Left lung (tissue), 10 donors: ENCODE results near the gene MIAT. TPM values are rescaled to one million over a fixed set of nuclear protein-coding genes. Genes with fewer than 3 reads are reported as not detected.
A peak's percentile ranks its signal among the peaks of the same experiment; 100 is the strongest.

Source experiments
- ATAC-seq: fragments of 200-7000 bp; cut with Tn5 transposase; one replicate; pipeline ENCODE4 v1.9.1; 2020; ENCODE audit warnings: moderate library complexity
- DNase-seq, 4 donors: peaks; one replicate each; pipeline ENCODE4 v3.0.0-alpha.2; 2013 to 2020
- H3K27ac ChIP-seq, 2 donors: fragments of 200-600 bp; sonication (generic) in 1 of 2; one replicate each; pipeline versions ENCODE4 v1.5.0 to v1.8.0; 2020 to 2021
- H3K27me3 ChIP-seq, 2 donors: fragments of 200-600 bp; sonication (generic) in 1 of 2; one replicate each; pipeline versions ENCODE4 v1.5.0 to v1.8.0; 2020 to 2021
- H3K36me3 ChIP-seq, 2 donors: fragments of 200-600 bp; sonication (generic) in 1 of 2; one replicate each; pipeline versions ENCODE4 v1.5.0 to v1.8.0; 2020 to 2021
- H3K4me1 ChIP-seq, 2 donors: fragments of 200-600 bp; one replicate each; pipeline ENCODE4 v1.8.0; 2021
- H3K4me3 ChIP-seq, 2 donors: fragments of 200-600 bp; sonication (generic) in 1 of 2; one replicate each; pipeline versions ENCODE4 v1.5.0 to v1.8.0; 2020 to 2021; ENCODE audit warnings: mild to moderate bottlenecking in 1 of 2
- H3K9me3 ChIP-seq, 2 donors: fragments of 200-600 bp; sonication (generic) in 1 of 2; one replicate each; pipeline versions ENCODE4 v1.5.0 to v1.8.0; 2020 to 2021
- CTCF ChIP-seq, 2 donors: fragments of 200-600 bp; sonication (generic) in 1 of 2; IDR thresholded peaks; one replicate each; pipeline versions ENCODE4 v1.5.0 to v1.8.0; 2021; ENCODE audit warnings: antibody characterized with exemption in 2 of 2
- intact Hi-C, 2 donors: fragments of 100-400 bp; cut with DNase I; formaldehyde crosslinking; loops; one replicate each; pipeline versions ENCODE4 v1.11.2 to v1.14.2; 2022
- polyA plus RNA-seq, 6 donors: library from polyadenylated mRNA; unstranded; fragments of 120-200 nt; gene quantifications; one replicate each; pipeline ENCODE4 v1.2.1, GENCODE V29; 2013; ENCODE audit not compliant: insufficient read length in 6 of 6
- total RNA-seq, 2 donors: library from RNA; stranded (reverse); fragmentation: NEBNext Ultra II Directional; extraction: Animal tissue kit (Norgen Biotek cat#: 25700); gene quantifications; one replicate each; pipeline ENCODE4 v1.2.1, GENCODE V29; 2021
- donor health status: DM: no; HTN: yes; CAD: no.
- donor health status: DM: no; HTN: no; CAD: no.

The MIAT gene
- total and polyA plus RNA-seq, 8 donors, result 1.7 to 11.2 (median 2.8) TPM

- Histone ChIP-seq H3K4me3 (no peak overlapping the region), H3K36me3 (no peaks in the 10 kb centered on the region), H3K4me1 (peaks cover 0 to 50% of the 10 kb centered on the region in 2 donors), H3K27ac (no peak overlapping the region), H3K9me3 (no peaks in the 10 kb centered on the region), H3K27me3 (peaks cover 0 to 9% of the 10 kb centered on the region in 2 donors)
- intact Hi-C loops, result no loop called here
- peak in 1 of 2 donors; percentile 20 for TF ChIP-seq CTCF (IDR thresholded peaks at IDR 0.05)
- ATAC-seq, result no peak
- no peak for DNase-seq
Measured at GRCh38 chr22:26669060-26669481, 11.7 kb downstream of the MIAT start.

- Histone ChIP-seq H3K27ac (peak overlapping the region in 1 of 2 donors; percentile 100), H3K9me3 (no peaks in the 10 kb centered on the region), H3K4me1 (peaks cover 0 to 57% of the 10 kb centered on the region in 2 donors), H3K27me3 (peaks cover 0 to 7% of the 10 kb centered on the region in 2 donors), H3K36me3 (no peaks in the 10 kb centered on the region), H3K4me3 (no peak overlapping the region)
- intact Hi-C loops, result no loop called here
- ATAC-seq (no peak), DNase-seq (no peak)
- TF ChIP-seq CTCF (IDR thresholded peaks at IDR 0.05), result no peak
Measured at GRCh38 chr22:26670459-26670858, 13.1 kb downstream of the MIAT start.

- no peaks in the 10 kb centered on the region for H3K9me3 ChIP-seq
- peak in 2 of 4 donors; percentile 55 to 86 for DNase-seq
- intact Hi-C loops, result no loop called here
- no peak for TF ChIP-seq CTCF (IDR thresholded peaks at IDR 0.05)
- no peaks in the 10 kb centered on the region for H3K36me3 ChIP-seq
- H3K27ac ChIP-seq, result peak overlapping the region; percentile 94 to 100
- H3K4me1 ChIP-seq, result peaks cover 0 to 61% of the 10 kb centered on the region in 2 donors
- peaks cover 0 to 2% of the 10 kb centered on the region in 2 donors for H3K27me3 ChIP-seq
- ATAC-seq, result no peak
- H3K4me3 ChIP-seq, result no peak overlapping the region
Measured at GRCh38 chr22:26671317-26672059, 14.1 kb downstream of the MIAT start.

- H3K4me1 ChIP-seq, result peaks cover 0 to 61% of the 10 kb centered on the region in 2 donors
- no peaks in the 10 kb centered on the region for H3K36me3 ChIP-seq
- ATAC-seq (no peak), DNase-seq (no peak)
- H3K27me3 ChIP-seq, result no peaks in the 10 kb centered on the region
- peak overlapping the region; percentile 57 to 80 for H3K4me3 ChIP-seq
- intact Hi-C loops, result no loop called here
- no peak for TF ChIP-seq CTCF (IDR thresholded peaks at IDR 0.05)
- peak overlapping the region; percentile 94 to 100 for H3K27ac ChIP-seq
- no peaks in the 10 kb centered on the region for H3K9me3 ChIP-seq
Measured at GRCh38 chr22:26672060-26672471, 14.7 kb downstream of the MIAT start.

GRCh38 chr22:26672590-26673468, 15.4 kb downstream of the MIAT start:
- no peaks in the 10 kb centered on the region for H3K9me3 ChIP-seq
- intact Hi-C loops, result no loop called here
- H3K27ac ChIP-seq, result peak overlapping the region; percentile 94 to 100
- no peaks in the 10 kb centered on the region for H3K27me3 ChIP-seq
- peak; percentile 92 to 96 (median 94) for DNase-seq
- TF ChIP-seq CTCF (IDR thresholded peaks at IDR 0.05), result peak in 1 of 2 donors; percentile 31
- no peaks in the 10 kb centered on the region for H3K36me3 ChIP-seq
- ATAC-seq, result peak; percentile 91
- H3K4me1 ChIP-seq, result peaks cover 0 to 61% of the 10 kb centered on the region in 2 donors
- H3K4me3 ChIP-seq, result peak overlapping the region; percentile 57 to 80
